Embryonic facial prominence (tissue), 1 donor: ENCODE results near the gene POLR2L.

Experiments
- DNase-seq: peaks from one replicate; pipeline ENCODE4 v3.0.0-alpha.2; 2016; ENCODE audit errors: extremely low spot score

The POLR2L gene

DNA sequence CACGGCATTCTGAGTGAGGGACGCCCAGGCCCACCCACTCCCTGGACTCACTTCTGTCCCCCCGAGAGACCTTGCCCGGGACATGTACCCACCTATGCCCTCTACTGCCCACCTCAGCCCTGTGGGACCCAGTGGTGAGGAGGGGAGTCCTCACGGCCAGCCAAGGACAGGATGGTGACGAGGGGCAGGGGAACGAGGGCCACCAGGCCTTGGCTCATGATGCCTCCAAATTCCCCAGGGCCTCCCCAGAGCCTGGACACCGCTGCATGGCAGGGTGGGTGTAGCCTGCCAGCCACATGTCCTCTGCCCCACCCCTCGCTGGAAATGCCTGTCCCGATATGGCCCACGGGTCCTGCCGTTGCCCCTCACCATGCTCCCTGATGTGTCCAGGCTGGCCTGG, 26.5 kb upstream of the POLR2L start:
- no peak for DNase-seq

DNA sequence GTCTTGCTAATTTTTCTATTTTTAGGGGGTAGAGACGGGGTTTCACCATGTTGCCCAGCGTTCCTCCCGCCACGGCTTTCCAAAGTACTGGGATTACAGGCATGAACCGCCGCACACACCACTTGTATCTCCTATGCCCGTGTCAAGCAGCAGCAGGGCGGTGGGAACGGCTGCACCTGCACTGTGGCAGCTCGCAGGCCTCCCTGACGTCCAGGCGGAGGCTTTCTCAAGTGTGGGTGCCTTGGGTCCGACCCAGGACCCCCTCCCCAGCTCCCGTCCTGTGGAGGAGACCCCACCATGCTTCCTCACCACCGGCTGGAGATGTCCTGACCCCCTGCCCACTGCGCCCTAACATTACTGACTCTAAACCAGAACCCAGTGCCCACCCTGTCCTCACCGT, 26.1 kb upstream of the POLR2L start:
- no peak for DNase-seq

DNA sequence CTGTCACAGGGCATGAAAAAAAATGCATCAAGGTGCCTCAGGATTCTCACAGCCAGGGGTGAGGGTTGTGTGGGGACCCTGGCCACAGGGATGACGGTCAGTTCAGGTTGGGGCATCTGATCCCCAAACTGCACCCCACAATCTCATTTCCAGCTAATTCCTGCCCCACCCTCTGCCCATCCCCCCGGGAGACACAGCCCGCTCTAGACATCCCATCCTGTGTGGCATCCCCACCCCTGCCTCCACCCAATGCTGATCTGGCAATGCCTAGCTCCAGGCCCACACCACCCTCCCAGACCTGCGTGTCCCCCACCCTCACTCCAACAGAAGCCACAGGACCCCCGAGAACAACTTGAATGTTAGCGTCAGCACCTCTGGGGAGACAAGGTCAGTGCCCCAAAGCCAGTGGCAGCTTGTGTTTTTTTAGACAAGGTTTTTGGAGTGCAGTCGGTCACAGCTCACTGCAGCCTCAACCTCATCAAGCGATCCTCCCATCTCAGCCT, 25.6 kb upstream of the POLR2L start:
- no peak for DNase-seq

DNA sequence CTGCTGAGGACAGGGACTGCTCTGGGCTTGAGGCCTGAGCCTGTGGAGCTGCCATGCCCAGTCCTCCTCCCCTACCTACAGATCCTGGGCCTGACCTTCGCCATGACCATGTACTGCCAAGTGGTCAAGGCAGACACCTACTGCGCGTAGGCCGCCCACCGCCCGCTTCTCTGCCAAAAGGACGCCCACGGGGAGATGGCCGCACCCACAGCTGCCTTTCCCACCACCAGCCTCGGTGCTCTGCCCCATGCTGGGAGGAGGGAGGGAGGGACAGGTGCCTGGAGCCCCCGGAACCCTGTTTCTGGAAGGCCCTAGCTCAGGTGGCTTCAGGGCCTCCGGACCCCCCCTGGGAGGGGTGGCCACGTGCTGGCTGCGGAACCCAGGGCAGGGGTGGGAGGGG, 24.2 kb upstream of the POLR2L start:
- DNase-seq, result no peak

DNA sequence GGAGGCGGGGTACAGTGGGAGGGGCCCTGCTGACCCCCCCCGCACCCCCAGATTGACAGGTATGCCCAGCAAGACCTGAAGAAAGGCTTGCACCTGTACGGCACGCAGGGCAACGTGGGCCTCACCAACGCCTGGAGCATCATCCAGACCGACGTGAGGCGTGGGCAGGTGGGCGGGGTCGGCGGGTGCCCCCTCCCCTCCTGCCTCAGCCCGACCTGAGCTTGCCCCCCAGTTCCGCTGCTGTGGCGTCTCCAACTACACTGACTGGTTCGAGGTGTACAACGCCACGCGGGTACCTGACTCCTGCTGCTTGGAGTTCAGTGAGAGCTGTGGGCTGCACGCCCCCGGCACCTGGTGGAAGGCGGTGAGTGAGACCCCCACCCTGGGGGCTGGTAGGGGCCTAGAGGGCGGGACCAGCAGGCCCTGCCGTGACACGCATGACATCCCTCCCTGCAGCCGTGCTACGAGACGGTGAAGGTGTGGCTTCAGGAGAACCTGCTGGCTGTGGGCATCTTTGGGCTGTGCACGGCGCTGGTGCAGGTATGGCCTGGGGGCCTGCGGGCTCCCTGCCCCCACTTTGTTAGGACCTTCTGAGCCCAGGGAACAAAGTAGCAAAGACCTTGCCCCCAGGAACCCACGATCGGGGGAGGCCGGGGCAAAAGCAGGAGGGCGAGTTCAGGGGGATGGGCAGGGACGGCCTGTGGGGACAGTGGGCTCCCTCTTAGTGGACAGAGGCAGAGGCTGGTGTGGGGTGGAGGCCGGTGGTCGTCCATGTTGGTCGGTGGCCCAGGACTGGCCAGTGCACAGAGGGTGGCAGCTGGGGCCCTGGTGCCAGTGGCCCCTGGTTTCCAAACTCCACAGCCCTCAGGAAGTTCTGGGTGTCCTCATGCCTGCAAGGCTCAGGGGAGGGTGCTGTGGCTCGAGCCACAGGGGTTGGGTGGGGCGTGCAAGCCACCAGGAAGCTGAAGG, 23.4 kb upstream of the POLR2L start:
- DNase-seq, result no peak

DNA sequence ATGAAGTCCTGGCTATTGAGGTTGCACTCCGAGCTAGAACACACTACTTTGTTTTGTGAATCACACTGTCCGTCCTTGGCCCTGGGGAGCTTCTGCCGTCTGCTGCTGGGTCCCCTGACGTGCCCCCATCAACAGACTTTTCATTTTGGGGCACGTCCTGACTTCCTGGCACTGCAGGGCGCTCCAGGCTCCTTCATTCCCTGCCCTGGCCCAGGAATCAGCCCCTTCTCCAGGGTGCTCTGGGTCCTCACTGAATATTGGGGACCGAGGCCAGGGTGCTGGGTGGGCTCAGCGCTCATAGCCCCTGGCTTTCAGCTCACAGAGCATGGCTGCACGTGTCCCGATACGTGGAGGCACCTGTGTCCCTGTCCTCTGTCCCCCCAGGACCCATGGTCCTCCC, 22.6 kb upstream of the POLR2L start:
- no peak for DNase-seq

DNA sequence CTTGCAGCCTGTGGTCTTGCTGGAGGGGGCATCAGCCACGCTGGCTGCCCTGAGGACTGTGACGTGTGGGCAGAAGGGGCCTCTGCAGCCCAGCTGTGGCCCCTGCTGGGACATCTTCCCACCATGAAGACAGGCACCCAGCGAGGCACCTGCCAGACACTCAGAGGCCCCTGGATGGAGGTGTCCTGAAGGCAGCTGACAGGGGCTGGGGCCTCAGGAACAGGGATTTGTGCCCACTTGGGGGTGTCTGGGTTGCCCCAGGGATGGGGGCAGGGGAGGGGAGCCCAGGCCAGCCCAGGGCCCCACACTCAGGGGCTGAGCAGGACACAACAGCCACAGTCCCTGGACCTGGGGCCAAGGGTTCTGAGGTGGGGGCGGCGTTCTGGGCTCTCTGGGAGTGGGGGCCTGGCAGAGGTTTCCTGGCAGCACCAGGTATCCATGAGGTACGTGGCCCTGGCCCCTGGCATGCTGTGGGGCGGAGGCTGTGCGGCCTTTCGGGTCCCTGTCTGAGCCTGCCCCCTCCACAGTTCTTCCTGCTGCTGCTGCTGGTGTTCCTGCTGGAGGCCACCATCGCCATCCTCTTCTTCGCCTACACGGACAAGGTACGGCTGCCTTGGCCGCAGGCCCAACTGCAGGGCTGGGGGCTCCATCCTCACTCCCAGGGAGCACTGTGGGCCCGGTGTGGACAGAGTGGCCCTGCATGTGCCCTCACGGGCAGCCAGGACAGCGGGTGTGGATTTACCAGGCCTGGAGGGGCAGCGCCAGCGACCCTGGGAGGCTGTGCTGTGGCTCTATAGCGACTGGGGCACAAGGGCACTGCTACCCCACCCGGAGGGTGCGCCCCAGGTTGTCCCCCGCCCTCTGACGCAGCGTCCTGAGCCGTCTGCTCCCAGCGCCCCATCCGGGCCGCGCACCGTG, 21.8 kb upstream of the POLR2L start:
- DNase-seq, result no peak

DNA sequence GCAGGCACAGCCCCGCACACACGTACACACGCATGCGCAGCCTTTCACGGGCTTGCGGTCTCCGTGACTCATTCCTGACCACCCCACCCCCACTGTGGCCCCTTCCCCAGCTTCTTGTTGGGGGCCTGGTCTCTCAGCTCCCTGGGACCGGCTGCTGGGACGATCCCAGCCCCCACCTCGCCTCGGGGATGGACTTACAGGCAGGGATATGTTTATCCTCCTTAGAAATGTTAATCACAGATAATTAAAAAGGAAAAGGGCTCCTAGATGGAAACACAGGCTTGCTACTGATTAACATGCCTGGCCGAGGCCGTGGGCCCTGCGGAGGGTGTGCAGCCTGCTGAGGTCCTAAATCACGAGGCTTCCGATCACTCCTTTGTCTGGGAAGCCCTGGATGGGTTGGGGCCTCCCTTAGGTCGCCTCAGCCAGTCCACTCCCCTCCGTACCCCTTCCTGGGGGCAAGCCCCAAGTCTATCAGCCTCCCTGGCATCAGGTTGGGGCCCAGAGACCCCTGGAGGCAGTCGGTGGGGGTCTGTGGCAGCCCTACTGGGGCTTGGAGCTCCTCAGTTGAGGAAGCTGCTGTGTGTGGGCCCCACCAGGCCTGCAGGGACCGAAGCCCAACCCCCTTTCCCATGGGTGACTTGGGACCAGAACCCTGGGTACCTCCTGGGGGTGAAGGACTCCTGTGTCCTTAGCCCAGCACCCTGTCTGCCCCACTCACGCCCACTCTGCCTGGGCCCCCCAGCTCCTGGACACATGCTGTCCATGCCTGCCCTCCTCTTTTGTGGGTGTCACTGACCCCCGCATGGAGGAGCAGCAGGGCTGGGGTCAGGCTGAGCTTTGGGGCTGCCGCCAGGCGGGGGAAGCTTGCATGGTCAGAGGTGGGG, 20.9 kb upstream of the POLR2L start:
- no peak for DNase-seq

DNA sequence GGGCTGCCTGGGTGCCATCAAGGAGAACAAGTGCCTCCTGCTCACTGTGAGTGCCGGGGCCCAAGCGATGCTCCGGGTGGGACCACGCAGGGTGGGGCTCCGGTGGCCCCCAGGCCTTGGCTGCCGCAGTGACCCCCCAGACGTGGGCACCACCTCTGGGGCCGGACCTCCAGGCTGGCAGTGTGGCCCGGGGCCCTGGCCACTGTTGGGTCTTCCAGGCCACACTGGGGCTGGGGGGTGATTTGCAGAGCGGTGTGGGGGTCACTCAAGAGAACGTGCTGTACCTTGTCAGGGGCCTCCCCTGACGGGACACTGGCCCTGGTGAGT, 20.3 kb upstream of the POLR2L start:
- DNase-seq, result no peak

DNA sequence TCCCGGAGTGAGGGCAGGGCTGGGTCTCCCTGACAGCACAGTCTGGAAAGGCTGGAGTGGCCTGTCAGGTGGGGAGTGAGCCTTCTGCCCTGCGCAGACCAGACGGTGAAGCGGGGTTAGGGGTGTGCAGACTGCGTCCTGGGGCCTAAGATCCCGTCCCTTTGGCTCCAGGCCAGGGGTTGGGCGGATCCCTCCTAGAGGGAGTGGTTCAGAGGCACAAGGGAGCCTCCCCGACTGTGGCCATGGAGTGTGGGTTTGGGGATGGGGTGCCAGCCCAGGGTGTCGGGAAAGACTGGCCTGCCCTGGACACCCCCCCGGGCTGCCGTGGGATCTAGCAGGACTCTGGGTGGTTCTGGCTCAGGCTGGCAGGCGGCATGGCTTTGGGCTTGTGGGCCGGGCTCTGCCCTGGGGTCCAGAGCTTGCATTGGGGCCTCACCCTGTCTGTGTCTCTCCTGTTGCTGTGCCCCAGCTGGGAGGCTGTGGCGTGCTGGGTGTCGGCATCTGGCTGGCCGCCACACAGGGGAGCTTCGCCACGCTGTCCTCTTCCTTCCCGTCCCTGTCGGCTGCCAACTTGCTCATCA, 19.8 kb upstream of the POLR2L start:
- no peak for DNase-seq

DNA sequence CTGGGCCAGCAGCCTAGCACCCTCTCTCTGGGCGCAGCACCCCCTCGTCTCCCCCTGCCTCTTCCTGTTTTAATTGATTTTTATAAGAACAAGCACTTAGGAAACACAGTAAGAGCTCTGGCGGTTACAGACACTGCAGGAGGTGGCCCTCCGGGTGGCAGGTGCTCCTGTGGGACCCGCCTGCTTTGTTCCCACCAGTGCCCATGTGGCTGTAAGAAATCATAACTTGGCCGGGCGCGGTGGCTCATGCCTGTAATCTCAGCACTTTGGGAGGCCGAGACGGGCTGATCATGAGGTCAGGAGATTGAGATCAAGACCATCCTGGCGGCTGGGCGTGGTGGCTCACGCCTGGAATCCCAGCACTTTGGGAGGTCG, 18.8 kb upstream of the POLR2L start:
- no peak for DNase-seq

DNA sequence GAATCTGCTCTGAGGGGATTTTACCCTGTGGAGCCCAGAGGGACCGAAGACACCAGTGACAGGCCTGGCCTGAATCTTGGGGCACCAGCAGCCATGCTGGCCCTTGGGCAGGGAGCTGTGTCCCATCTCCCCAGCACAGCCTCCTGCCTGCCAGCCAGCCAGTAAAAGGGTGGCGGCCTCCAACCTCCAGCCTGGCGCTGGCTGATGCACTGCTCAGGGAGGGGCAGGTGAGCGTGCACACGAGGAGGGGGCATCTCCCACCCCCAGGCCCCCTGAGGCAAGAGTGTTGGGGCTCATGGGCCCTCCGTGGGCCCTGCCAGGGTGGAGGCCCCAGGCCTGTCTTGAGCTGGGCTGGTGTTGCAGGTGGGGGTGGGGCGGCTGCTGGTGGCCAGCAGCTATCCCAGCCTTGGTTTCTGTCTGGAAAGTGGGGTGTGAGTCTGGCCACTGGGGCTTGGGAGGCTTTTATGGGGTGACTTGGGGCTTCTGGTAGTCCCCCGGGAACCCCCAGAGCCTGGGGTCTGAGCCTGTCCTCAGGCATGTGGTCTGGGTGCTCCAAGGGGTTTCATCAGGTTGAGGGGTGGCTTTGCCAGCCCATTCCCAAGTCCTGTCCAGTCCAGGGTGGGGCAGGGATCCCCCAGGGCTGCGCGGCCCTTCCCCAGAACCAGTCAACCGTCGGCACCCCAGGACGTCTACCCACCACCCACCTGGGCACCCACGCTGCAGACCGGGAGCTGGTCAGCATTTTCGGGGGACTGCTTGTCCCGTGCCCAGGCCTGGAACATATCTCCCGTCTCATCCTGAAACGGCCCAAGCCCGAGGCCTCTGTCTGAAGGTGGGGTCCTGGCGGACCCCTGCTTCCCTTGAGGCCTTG, 18.1 kb upstream of the POLR2L start:
- DNase-seq, result no peak

DNA sequence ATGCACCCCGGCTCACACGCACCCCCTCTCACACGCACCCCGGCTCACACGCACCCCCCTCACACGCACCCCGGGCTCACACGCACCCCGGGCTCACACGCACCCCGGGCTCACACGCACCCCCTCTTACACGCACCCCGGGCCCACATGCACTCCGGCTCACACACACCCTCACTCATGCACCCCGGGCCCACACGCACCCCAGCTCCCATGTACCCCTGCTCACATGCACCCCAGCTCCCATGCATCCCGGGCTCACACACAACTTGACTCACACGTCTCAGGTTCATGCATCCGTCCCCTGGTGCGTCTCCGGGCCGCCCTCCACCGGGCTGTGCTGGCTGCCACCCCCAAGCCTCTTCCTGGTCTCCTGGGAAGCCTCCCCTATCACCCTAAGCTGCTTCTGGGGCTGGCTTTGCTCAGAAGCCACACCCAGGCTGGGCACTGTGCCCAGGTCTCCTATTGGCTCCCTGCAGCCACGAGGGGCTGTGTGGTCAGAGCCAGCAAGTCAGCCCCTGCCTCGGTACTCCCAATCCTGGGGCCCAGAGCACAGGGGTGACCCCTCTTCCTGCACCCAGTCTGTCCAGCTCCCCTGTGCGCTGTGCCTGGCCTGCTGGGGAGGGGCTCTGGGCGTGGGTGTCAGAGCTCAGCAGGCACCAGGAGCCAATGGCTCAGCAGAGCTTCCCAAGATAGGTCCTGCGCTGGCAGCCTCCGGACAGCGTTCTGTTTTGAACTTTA, 17.2 kb upstream of the POLR2L start:
- DNase-seq, result no peak

DNA sequence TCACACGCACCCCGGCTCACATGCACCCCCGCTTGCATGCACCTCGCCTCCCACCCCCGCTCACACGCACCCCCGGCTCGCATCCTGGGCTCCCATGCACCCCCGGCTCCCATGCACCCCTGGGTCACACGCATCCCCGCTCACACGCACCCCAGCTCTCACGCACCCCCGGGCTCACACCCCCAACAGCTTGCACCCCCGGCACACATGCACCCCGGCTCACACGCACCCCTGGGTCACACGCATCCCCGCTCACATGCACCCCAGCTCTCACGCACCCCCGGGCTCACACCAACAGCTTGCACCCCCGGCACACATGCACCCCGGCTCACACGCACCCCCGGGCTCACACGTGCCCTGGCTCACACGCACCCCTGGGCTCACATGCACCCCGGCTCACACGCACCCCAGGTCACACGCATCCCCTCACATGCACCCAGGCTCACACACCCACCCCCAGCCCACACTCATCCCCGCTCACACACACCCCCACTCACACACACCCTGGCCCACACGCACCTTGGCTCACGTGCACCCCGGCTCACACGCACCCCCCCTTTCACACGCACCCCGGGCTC, 16.5 kb upstream of the POLR2L start:
- no peak for DNase-seq

DNA sequence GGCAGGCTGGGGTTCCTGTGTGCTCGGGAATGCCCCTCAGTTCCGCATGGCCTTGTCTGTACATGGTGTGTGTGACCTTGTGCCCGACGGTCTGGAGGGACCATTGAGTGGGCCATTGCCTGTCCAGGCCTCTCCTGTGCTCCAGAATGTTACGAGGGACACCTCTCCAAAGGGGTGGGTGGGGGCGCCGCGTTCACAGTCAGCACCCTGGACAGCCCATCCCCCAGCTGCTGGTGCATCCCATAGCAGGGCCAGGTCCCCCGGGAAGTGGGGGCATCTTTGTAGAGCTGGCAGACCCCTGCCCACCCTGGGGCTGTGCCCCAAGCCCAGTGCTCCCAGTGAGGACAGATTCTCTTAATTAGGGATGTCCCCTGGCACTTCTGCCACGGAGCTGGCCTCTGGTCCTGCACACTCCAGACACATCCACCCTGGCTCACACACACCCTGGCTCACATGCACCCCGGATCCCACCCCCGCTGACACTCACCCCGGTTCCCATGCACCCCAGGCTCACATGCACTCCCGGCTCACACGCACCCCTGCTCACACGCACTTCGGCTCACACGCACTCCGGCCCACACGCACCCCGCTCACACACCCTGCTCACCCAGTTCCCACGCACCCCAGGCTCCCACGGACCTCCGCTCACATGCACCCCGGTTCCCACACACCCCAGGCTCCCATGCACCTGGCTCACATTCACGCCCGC, 15.9 kb upstream of the POLR2L start:
- DNase-seq, result no peak

DNA sequence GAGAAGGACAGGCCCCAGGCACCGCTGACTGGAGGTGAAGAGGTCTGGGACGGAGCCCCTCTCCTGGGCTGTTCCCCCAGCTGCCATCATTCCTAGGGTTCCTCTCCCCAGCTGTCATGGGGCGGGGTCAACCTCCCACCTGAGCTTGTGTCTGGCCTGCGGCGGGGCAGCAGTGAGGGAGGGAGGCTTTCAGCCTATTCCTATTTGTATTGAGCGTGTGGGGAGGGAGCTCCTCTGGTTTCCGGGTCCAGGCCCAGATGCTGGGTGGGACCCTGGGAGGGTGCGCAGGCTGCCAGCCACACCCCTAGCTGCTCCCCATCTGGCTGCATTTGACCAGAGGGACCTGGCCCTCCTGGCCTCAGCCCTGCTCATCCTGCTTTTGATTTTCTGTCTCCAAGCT, 14.1 kb upstream of the POLR2L start:
- DNase-seq, result no peak

DNA sequence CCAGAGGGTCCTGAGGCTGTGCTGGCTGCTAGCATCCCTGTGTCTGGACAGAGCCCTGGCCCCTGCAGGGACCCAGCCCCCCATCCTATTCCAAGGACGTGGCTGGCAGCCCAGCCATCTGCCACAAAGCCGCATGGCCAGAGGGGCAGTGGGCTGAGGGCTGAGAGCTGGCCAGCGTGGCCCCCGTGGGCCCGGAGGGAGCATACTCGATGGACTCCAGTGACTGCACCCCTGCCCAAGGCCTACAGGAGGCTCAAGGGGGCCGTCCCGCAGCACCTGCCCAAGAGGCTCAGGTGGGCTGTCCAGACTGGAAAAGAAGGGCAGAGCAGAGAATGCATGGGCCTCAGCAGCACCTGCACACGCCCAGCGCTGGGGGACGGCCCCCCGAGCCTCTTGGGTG, 13.5 kb upstream of the POLR2L start:
- no peak for DNase-seq

DNA sequence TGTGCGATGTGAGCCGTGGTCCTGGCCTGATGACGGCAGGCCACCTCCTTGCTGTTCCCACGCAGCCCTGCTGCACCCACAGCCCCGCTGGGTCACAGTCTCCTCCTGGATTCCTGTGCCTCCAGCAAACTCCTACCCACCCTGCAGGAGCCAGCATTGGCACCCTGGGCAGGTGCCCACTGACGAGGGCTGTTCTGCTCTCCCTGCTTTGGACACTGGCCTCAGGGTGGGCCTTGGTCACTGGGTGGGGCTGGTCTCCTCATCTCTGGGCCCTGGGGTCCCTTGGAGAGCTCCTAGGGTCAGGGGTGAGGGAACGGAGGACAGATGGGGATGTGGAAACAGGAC, 13.0 kb upstream of the POLR2L start:
- DNase-seq, result no peak
